ENCODE measurements around the gene COQ9. TPM values are rescaled to one million over a fixed set of nuclear protein-coding genes. Genes with fewer than 3 reads are reported as not detected.

Gene COQ9
- total RNA-seq, 4 donors from 2014 or later, result 20.6 to 35.0 (median 27.5) TPM

DNA sequence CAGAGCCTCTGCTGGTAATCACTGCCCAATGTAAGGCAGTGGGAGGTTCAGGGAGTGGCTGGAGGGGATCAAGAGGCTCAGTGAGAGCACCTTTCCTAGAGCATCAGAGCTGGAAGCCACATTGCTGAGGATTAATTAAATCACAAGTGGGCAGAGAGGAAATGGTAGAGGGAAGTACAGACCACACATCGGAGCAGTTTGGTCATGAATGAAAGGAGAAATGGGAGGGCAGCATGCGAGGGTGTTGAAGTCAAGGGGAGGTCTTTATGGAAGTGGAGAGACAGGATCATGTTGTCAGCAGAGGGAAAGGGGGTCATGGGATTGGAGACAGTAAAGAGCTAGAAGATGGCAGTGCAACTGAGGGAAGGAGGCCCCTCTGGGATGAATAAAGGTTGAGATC lies 40.4 kb upstream of the COQ9 start:
- H3K4me3 ChIP-seq, result no peak overlapping the region

DNA sequence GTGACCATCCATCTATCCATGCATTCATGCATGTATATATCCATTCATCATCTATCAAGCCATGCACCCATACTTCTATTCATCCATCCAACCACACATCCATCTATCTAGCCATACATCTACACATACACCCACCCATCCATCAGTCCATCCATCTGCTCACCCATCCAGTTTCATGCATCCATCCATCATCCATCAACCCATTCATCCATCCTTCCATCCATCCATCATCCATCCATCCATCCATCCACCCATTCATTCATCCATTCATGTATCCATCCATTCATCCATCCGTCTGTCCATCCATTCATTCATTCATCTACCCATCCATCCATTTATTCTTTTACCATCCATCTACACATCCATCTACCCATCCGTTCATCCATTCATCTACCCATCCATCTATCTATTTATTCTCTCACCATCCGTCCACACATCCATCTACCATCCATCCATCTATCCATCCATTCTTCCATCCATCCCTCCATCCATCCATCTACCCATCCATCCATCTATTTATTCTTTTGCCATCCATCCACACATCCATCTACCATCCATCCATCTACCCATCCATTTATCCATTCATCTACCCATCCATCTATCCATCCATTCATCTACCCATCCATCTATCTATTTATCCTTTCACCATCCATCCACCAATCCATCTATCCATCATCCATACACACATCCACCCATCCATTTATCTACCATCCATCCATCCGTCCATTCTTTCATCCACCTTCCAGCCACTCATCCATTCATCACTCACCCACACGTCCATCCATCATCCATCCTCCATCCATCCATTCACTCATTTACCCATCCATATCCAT lies 39.5 kb upstream of the COQ9 start:
- Histone ChIP-seq H3K9me3 (no peaks in the 10 kb centered on the region), H3K4me1 (peaks cover 0 to 5% (median 0%) of the 10 kb centered on the region in 4 donors), H3K27ac (no peak overlapping the region), H3K36me3 (no peaks in the 10 kb centered on the region), H3K4me3 (no peak overlapping the region), H3K27me3 (no peaks in the 10 kb centered on the region)
- DNase-seq (ENCODE audit: low spot score in 2 of 2), result no peak
- no peak for TF ChIP-seq POLR2A (IDR thresholded peaks at IDR 0.05)
- no peak for TF ChIP-seq CTCF (IDR thresholded peaks at IDR 0.05)
- TF ChIP-seq EP300 (IDR thresholded peaks at IDR 0.05), result no peak
- whole genome bisulfite sequencing, 2 donors, result 90% methylated on average over 5 of the region's 5 CpGs

More for the DNA sequence above, 40.4 kb upstream of the COQ9 start:
- Histone ChIP-seq H3K27ac (no peak overlapping the region), H3K4me1 (peaks cover 0 to 5% (median 0%) of the 10 kb centered on the region in 4 donors), H3K36me3 (no peaks in the 10 kb centered on the region), H3K27me3 (no peaks in the 10 kb centered on the region), H3K9me3 (no peaks in the 10 kb centered on the region)
- DNase-seq (ENCODE audit: low spot score in 2 of 2), result no peak
- 60 to 66% methylated on average over 2 of the region's 2 CpGs for WGBS, 2 donors
- TF ChIP-seq CTCF (IDR thresholded peaks at IDR 0.05), result no peak
- TF ChIP-seq EP300 (IDR thresholded peaks at IDR 0.05), result no peak
- TF ChIP-seq POLR2A (IDR thresholded peaks at IDR 0.05), result no peak

DNA sequence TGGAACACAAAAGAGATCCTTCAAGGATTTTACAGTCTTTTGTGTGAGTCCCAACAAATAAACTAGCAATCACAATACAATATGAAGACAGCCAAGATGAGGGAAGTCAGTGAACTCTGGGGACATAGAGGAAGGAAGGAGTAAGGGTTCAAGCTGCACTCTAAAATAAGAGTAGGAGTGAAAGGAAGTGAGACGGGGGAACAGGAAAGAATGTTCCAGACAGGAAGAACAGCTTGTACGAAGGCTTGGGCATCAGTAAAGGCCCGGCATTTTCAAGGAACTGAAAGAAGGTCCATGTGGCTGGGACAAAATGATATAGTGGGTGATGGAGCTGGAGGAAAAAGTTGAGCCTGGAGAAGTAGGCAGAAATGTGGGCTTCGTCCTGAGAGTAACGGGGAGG lies 38.2 kb upstream of the COQ9 start:
- 73 to 78% methylated on average over 5 of the region's 5 CpGs for WGBS, 2 donors
- H3K27ac ChIP-seq, result peak overlapping the region in 2 of 4 donors; percentile 7 to 28
- no peak for TF ChIP-seq CTCF (IDR thresholded peaks at IDR 0.05)
- TF ChIP-seq EP300 (IDR thresholded peaks at IDR 0.05), result peak in 1 of 2 donors; percentile 74
- no peak for TF ChIP-seq POLR2A (IDR thresholded peaks at IDR 0.05)
- peaks cover 0 to 5% (median 0%) of the 10 kb centered on the region in 4 donors for H3K4me1 ChIP-seq
- no peak overlapping the region for H3K4me3 ChIP-seq
- peak in 1 of 2 donors; percentile 32 for DNase-seq (ENCODE audit: low spot score in 2 of 2)
- no peaks in the 10 kb centered on the region for H3K27me3 ChIP-seq
- no peaks in the 10 kb centered on the region for H3K36me3 ChIP-seq
- H3K9me3 ChIP-seq, result no peaks in the 10 kb centered on the region

DNA sequence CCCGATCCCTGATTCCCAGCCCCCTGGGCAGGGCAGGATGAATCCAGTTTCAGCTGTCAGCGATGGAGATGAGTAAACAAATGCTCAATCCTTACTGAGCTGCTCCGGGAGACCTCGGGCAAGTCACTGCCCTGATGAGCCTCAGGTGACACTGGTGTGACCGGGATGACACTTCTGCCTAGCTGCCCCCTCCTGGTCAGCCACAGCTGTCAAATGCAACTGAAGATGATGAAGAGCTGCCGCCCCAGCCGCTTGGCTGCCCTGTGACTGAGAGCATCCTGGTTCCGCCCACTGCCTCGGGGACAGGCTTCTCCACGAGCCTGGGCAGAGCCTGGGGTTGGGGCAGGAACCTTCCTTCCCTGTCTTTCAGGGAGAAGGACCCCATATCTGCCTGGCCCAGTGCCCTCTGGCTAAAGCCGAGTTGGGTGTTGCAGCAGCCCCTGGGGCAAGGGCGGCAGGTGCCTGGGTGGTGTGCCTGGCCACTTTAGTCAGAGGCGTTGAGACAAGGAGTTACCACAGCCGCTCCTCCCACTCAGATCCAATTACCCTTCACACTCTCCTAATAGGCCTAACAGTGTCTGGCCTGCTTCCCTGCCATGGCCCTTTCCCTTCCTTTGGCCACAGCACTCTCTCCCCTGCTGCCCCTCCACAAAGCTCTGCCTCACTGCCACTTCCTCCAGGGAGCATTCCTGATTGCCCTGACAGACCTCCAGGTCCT lies 37.2 kb upstream of the COQ9 start:
- 65 to 70% methylated on average over 13 to 14 of the region's 14 CpGs for WGBS, 2 donors

More for the DNA sequence above, 37.2 kb upstream of the COQ9 start:
- Histone ChIP-seq H3K36me3 (no peaks in the 10 kb centered on the region), H3K27ac (peak overlapping the region in 1 of 4 donors; percentile 7), H3K9me3 (no peaks in the 10 kb centered on the region), H3K27me3 (no peaks in the 10 kb centered on the region), H3K4me3 (no peak overlapping the region), H3K4me1 (peaks cover 0 to 5% (median 0%) of the 10 kb centered on the region in 4 donors)
- no peak for DNase-seq (ENCODE audit: low spot score in 2 of 2)
- TF ChIP-seq EP300 (IDR thresholded peaks at IDR 0.05), result no peak
- no peak for TF ChIP-seq CTCF (IDR thresholded peaks at IDR 0.05)

Data from tibial nerve (tissue), 4 donors.